ENCODE measurements around the gene TRIP4. TPM values are rescaled to one million over a fixed set of nuclear protein-coding genes. Genes with fewer than 3 reads are reported as not detected.
"Not testable (repeated sequence)": the region's sequence is repeated elsewhere in the genome, so short reads cannot be mapped to it uniquely, and the experiment has no call there.

TRIP4 gene
- total RNA-seq, 1 experiment from 2014 or later, result 18.1 TPM

DNA sequence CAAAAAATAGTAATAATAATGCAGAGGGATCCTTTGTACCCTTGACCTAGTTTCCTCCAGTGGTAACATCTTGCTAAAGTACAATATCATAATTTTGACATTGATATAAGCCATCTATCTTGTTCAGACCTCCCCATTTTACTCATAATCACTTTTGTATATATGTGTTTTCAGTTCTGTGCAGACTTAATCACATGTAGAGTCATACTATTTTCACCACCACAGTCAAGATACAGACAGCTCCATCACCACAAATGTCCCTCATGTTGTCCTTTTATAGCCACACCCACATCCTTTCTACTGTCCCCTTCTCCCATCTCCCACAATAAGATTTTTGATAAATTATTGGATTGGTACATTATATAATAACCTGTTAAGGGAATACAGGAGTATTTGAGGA, 98.2 kb downstream of the TRIP4 start:
- ChIA-PET CTCF (no interaction called here), POLR2A (ENCODE audit: unreplicated experiment) (no interaction called here)
- H3K27me3 ChIP-seq (ENCODE audit: insufficient read depth, low read depth), result no peaks in the 10 kb centered on the region
- H2AFZ ChIP-seq, result no peak overlapping the region
- H3F3A ChIP-seq (ENCODE audit: insufficient read depth, low read depth), result no peaks in the 10 kb centered on the region
- no peak for DNase-seq
- TF ChIP-seq EZH2 (IDR thresholded peaks at IDR 0.05; ENCODE audit: low read depth), result no peak
- TF ChIP-seq, protein P1, sequence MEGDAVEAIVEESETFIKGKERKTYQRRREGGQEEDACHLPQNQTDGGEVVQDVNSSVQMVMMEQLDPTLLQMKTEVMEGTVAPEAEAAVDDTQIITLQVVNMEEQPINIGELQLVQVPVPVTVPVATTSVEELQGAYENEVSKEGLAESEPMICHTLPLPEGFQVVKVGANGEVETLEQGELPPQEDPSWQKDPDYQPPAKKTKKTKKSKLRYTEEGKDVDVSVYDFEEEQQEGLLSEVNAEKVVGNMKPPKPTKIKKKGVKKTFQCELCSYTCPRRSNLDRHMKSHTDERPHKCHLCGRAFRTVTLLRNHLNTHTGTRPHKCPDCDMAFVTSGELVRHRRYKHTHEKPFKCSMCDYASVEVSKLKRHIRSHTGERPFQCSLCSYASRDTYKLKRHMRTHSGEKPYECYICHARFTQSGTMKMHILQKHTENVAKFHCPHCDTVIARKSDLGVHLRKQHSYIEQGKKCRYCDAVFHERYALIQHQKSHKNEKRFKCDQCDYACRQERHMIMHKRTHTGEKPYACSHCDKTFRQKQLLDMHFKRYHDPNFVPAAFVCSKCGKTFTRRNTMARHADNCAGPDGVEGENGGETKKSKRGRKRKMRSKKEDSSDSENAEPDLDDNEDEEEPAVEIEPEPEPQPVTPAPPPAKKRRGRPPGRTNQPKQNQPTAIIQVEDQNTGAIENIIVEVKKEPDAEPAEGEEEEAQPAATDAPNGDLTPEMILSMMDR (conservative IDR thresholded peaks at IDR 0.05), result no peak
- no TSS peak for BruUV-seq (replicated peaks)
- no peaks in the 10 kb centered on the region for H3K79me2 ChIP-seq (ENCODE audit: low read depth)
- H3K9me3 ChIP-seq (ENCODE audit: insufficient read depth, low read depth), result no peaks in the 10 kb centered on the region
- intact Hi-C loops (cut with micrococcal nuclease; ENCODE audit: unreplicated experiment), result no loop called here
- H3K9me2 ChIP-seq (ENCODE audit: insufficient read depth), result no peaks in the 10 kb centered on the region
- H3K4me1 ChIP-seq (replicated peaks; ENCODE audit: insufficient read depth), result no peaks in the 10 kb centered on the region
- no peaks in the 10 kb centered on the region for H4K20me1 ChIP-seq (ENCODE audit: insufficient read depth)
- H3K27ac ChIP-seq, result no peak overlapping the region
- no peaks in the 10 kb centered on the region for H3K36me3 ChIP-seq (ENCODE audit: low read depth)
- no peak overlapping the region for H3K4me3 ChIP-seq
- H3K4me2 ChIP-seq, result no peak overlapping the region

DNA sequence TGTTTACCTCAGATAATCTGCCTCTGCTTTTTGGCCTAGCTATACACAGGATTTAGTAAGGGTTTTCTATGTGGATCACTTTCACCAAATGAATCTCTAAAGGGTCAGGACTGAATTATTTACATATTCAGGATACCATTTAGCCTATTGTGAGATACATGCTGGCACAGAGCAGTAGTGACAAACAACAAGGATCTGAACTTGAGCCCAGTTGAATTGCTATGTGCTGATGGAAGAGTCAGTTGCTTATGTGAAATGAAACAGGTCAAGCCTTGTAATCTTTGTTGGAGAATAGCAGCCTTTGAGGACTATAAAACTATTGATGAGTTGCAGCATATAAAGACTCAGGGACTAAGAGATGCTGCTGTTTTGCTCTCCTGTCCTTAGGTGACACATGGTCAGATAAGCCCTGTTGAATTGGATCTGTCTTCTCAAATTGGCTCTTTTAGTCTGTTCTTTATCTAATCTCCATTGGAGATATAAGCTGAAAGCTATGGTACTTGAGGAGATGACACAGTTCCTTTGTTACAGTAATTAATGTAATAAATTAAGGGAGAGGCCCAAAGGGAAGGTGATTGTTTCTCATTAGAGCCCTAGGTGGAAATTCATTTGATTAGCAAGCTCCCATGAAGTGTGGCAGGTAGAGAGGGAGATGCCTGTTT, 103.1 kb downstream of the TRIP4 start:
- Histone ChIP-seq H3K79me2 (ENCODE audit: low read depth) (no peaks in the 10 kb centered on the region), H3F3A (ENCODE audit: insufficient read depth, low read depth) (no peaks in the 10 kb centered on the region), H3K27ac (no peak overlapping the region), H3K4me3 (no peak overlapping the region), H2AFZ (no peak overlapping the region), H3K4me2 (no peak overlapping the region), H3K9me2 (ENCODE audit: insufficient read depth) (no peaks in the 10 kb centered on the region), H3K4me1 (replicated peaks; ENCODE audit: insufficient read depth) (no peaks in the 10 kb centered on the region), H3K36me3 (ENCODE audit: low read depth) (no peaks in the 10 kb centered on the region), H3K27me3 (ENCODE audit: insufficient read depth, low read depth) (no peaks in the 10 kb centered on the region), H3K9me3 (ENCODE audit: insufficient read depth, low read depth) (no peaks in the 10 kb centered on the region), H4K20me1 (ENCODE audit: insufficient read depth) (no peaks in the 10 kb centered on the region)
- TF ChIP-seq EZH2 (IDR thresholded peaks at IDR 0.05; ENCODE audit: low read depth), result no peak
- TF ChIP-seq, protein P1 (conservative IDR thresholded peaks at IDR 0.05), result no peak
- no TSS peak for BruUV-seq (replicated peaks)
- POLR2A ChIA-PET (ENCODE audit: unreplicated experiment), result no interaction called here
- intact Hi-C loops (cut with micrococcal nuclease; ENCODE audit: unreplicated experiment), result no loop called here
- DNase-seq, result no peak
- CTCF ChIA-PET, result no interaction called here

DNA sequence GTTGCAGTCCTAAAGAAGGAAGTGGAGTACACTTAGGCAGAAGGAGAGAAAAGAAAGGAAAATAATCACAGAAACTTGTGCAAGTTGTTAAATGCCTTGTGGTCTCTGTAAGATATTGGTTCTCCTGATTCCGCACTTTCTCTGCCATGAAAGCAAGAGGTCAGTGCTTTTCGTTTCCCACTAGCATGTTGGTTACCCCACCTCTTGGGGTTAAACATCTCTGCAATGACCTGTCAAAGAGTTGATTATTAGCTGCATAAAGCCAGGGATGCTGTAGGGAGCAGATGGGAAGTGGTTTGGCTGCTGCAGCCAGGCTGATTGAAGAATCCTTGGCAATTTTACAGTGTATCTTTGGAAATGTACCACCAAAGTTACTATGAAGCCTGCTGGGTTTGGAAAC, 106.0 kb downstream of the TRIP4 start:
- Histone ChIP-seq H3K9me3 (ENCODE audit: insufficient read depth, low read depth) (no peaks in the 10 kb centered on the region), H3K4me2 (no peak overlapping the region), H3K4me1 (replicated peaks; ENCODE audit: insufficient read depth) (no peaks in the 10 kb centered on the region), H3K4me3 (no peak overlapping the region), H3K9me2 (ENCODE audit: insufficient read depth) (no peaks in the 10 kb centered on the region), H3K27ac (no peak overlapping the region), H4K20me1 (ENCODE audit: insufficient read depth) (no peaks in the 10 kb centered on the region), H3K79me2 (ENCODE audit: low read depth) (no peaks in the 10 kb centered on the region), H3F3A (ENCODE audit: insufficient read depth, low read depth) (no peaks in the 10 kb centered on the region), H3K27me3 (ENCODE audit: insufficient read depth, low read depth) (no peaks in the 10 kb centered on the region), H2AFZ (no peak overlapping the region), H3K36me3 (ENCODE audit: low read depth) (no peaks in the 10 kb centered on the region)
- intact Hi-C loops (cut with micrococcal nuclease; ENCODE audit: unreplicated experiment), result no loop called here
- POLR2A ChIA-PET (ENCODE audit: unreplicated experiment), result interaction anchor here (0.6 kb wide), 1 partner anchor 715 kb away, joined by 5 read pairs; no protein-coding TSS in a partner anchor
- CTCF ChIA-PET, result no interaction called here
- no TSS peak for BruUV-seq (replicated peaks)
- no peak for DNase-seq
- no peak for TF ChIP-seq EZH2 (IDR thresholded peaks at IDR 0.05; ENCODE audit: low read depth)
- TF ChIP-seq, protein P1 (conservative IDR thresholded peaks at IDR 0.05), result no peak

DNA sequence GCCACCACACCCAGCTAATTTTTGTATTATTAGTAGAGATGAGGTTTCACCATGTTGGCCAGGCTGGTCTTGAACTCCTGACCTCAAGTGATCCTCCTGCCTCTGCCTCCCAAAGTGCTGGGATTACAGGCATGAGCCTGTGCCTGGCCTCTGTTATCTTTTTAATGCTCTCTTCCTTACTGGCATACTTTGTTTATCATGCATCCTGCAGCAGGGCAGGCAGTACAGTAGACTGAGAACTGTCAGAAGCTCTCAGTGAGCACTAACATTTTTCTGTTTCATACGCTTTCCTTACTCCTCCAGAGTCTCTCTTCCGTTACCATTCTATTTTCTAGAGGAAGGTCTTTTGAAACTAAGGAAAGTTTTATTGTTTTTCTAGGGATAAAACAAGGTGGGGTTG, 108.3 kb downstream of the TRIP4 start:
- H3K27ac ChIP-seq; POLR2A ChIA-PET (ENCODE audit: unreplicated experiment); H3K4me1 ChIP-seq (replicated peaks; ENCODE audit: insufficient read depth); H3F3A ChIP-seq (ENCODE audit: insufficient read depth, low read depth); H3K9me2 ChIP-seq (ENCODE audit: insufficient read depth); H3K36me3 ChIP-seq (ENCODE audit: low read depth); H4K20me1 ChIP-seq (ENCODE audit: insufficient read depth); BruUV-seq (replicated peaks); H3K79me2 ChIP-seq (ENCODE audit: low read depth); H3K4me3 ChIP-seq; DNase-seq; H3K9me3 ChIP-seq (ENCODE audit: insufficient read depth, low read depth); H2AFZ ChIP-seq; H3K4me2 ChIP-seq; CTCF ChIA-PET; H3K27me3 ChIP-seq (ENCODE audit: insufficient read depth, low read depth); intact Hi-C loops (cut with micrococcal nuclease; ENCODE audit: unreplicated experiment): not testable (repeated sequence)
